OCI-LY1 (cell line): ENCODE data around the gene FGF3.

Experiments used
- EZH2 ChIP-seq: fragments of 200-600 bp; sonication (generic), shearing (Covaris generic); IDR thresholded peaks from 2 replicates; pipeline ENCODE4 v1.8.0; 2017; ENCODE audit warnings: borderline replicate concordance, mixed run types, mild to moderate bottlenecking, antibody characterized with exemption, low read length, moderate library complexity, mixed read lengths
- TF ChIP-seq, protein P1 (sequence below): fragments of 200-600 bp; sonication (generic), shearing (Covaris generic); IDR thresholded peaks from 2 replicates; pipeline ENCODE4 v1.5.1; 2017; ENCODE audit warnings: mild to moderate bottlenecking, antibody characterized with exemption, low read length, moderate library complexity, mixed read lengths

DNA sequence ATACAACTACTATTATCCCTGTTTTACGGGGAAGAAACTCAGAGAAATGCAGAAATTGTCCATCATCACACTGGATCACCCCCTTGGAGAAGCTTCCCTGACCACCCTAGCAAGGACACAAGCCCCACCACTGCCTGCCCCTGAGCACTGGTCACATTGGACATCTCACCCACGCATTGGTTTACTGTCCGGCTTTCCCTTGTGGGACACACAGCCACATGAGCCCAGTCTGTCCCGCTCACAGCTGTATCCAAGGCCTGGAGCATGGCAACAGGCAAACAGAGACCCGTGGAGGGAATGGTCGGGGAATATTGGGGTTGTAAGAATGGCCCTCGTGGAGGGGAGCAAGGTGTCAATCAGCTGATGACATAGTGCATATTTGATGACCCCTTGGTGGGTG lies 42.7 kb upstream of the FGF3 start:
- TF ChIP-seq, protein P1, sequence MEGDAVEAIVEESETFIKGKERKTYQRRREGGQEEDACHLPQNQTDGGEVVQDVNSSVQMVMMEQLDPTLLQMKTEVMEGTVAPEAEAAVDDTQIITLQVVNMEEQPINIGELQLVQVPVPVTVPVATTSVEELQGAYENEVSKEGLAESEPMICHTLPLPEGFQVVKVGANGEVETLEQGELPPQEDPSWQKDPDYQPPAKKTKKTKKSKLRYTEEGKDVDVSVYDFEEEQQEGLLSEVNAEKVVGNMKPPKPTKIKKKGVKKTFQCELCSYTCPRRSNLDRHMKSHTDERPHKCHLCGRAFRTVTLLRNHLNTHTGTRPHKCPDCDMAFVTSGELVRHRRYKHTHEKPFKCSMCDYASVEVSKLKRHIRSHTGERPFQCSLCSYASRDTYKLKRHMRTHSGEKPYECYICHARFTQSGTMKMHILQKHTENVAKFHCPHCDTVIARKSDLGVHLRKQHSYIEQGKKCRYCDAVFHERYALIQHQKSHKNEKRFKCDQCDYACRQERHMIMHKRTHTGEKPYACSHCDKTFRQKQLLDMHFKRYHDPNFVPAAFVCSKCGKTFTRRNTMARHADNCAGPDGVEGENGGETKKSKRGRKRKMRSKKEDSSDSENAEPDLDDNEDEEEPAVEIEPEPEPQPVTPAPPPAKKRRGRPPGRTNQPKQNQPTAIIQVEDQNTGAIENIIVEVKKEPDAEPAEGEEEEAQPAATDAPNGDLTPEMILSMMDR, result no peak
- TF ChIP-seq EZH2, result no peak
